Endothelial cell of hepatic sinusoid (primary cell): ENCODE measurements around the gene HEYL.

Source experiments
- in situ Hi-C: cut with HindIII; loops from 2 replicates; pipeline ENCODE4 v1.10.0; 2017; ENCODE audit warnings: low sequenced_read_pairs

Gene HEYL

GRCh38 chr1:39642796-39643195, 3.4 kb upstream of the HEYL start:
- in situ Hi-C loops = no loop called here

- in situ Hi-C loops = no loop called here
Measured at GRCh38 chr1:39640861-39641260, 1.4 kb upstream of the HEYL start.

- in situ Hi-C loops = no loop called here
Measured at GRCh38 chr1:39638965-39639304, 508 bp downstream of the HEYL start.

- in situ Hi-C loops = no loop called here
Measured at GRCh38 chr1:39637361-39637760, 2.1 kb downstream of the HEYL start.

DNA sequence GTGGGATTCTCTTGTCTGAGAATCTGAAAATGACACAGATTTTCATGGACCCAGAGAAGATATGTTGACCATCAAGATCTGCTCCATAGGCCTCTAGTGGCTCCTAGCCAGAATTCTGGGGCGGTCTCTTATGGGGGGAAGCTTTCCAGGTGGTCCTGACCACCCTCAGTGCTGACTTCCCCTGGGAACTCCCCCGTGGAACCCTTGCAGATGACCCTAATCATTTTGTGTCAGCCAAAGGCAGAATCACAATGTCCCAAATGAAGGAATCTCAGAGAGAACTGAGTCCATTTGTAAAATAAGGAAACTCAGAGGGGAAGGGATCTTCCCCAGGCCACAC, 3.6 kb downstream of the HEYL start:
- in situ Hi-C loops = no loop called here

- in situ Hi-C loops = no loop called here
Measured at GRCh38 chr1:39635205-39635870, 4.1 kb downstream of the HEYL start.

DNA sequence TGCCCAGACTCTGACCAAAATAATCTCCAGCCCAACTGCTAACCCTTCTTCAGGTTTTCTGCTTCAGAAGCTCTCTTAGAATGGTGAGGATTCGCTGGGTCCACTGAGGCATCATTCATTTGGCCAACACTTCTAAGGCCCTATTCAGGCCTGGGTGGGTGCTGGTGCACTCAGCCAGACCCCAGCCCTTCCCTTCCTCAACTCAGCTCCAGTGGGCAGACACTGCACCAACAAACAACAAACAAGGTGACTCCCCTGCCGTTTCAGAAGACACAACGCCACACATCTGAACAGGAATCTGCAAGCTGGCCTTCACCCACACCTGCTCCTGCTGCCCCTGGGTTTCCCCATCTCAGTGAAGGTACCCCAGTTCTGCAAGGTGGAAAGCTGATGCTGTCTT, 6.0 kb downstream of the HEYL start:
- in situ Hi-C loops = no loop called here

- in situ Hi-C loops = no loop called here
Measured at GRCh38 chr1:39632682-39633417, 6.6 kb downstream of the HEYL start.

DNA sequence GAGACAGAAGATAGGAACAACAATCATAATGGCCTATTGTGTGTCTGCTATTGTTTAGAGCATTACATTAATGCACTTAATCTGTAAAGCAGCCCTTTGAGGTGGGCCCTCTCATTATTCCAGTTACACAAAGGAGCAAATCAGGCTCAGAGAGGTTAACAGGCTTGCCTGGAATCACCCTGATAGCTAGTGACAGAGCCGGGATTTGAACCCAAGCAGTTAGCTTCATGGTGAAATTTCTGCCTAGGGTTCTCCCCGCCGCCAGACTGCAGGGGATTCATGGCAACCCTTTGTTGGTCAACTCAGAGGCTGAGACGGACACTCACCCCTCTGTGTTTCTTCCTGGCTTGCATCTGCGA, 7.1 kb downstream of the HEYL start:
- in situ Hi-C loops = no loop called here

DNA sequence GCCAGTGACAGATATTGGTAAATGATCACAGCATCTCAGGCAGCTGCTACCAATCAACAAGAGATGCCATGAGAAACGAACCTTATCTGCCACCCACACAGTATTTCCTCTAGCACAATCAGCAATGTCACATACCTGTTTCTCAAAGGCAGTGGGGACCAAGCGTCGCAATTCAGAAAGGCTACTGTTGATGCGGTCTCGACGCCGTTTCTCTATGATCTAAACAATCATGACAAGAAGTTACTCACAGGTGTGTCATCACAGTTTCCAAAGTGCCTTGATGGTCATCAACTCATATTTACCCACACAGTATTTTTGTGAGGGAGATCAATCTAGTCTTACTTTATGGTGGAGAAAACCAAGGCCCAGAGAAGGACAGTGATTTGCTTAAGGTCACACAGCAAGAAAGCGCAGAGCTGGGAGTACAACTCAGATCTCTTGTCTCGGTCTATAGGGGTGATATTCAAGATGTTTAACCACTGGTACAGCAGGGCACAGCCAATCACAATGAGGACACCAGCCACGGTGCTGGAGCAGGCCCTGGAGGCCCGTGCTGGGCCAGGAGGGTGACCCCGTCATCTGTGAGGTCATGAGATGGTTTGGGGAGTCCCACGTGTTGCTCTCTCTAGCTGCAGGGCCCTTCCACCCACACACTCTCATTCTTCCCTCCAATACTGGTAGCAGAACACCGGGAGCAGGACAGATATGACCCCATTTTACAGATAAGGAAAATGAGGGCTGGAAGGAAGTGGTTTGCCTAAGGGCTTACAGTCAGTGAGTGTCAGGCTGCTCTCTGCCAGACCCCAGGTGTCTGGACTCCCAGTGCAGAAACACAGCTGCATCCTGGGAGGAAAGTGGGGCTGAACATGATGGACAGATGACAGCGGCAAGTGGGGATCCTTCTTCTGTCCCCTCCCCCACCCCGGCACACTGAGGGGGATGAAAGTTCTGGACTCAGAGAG, 7.8 kb downstream of the HEYL start:
- in situ Hi-C loops = no loop called here

GRCh38 chr1:39628807-39629350, 10.6 kb downstream of the HEYL start:
- in situ Hi-C loops = no loop called here

- in situ Hi-C loops = no loop called here
Measured at GRCh38 chr1:39626646-39627045, 12.8 kb downstream of the HEYL start.

DNA sequence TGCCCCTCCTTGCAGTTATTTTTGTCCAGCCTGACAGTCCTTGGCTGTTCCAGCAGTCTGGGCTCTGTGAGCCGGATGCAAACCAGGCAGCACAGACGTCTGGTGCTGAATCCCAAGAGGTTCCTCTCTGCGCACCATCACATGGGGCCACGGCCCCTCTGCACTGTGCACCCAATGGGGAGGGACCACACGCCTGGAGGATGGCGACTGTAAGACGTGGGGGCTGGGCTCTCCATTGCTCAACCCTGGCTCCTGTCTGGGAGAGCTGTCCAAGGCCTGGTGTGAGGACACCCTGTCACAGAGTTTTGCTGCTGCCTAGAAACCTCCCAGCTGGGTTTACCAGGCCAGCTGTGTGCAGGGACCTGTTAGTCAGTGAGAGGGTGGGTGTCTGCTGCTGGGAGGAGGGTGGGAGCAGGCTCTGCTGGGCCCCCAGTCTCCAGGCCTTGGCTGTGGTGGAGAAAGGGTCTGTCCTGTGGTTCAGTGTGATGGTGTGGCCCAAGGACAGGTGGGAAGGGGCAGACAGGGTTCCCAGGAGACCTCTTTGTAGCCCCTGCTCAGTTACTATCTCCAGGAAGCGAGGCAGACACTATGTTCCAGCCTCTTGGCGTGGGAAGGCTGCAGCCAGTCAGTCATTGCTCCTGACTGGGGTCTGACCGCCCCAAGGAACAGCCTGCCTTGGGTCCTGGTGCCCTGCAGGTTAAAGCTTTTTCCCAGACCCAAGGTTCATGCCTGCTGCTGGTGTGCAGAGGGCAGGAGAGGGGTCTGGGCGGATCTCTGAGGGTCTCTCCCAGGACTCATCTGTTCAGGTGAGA, 13.8 kb downstream of the HEYL start:
- in situ Hi-C loops = no loop called here

- in situ Hi-C loops = no loop called here
Measured at GRCh38 chr1:39625009-39625408, 14.4 kb downstream of the HEYL start.

GRCh38 chr1:39623053-39623452, 16.4 kb downstream of the HEYL start:
- in situ Hi-C loops = no loop called here

DNA sequence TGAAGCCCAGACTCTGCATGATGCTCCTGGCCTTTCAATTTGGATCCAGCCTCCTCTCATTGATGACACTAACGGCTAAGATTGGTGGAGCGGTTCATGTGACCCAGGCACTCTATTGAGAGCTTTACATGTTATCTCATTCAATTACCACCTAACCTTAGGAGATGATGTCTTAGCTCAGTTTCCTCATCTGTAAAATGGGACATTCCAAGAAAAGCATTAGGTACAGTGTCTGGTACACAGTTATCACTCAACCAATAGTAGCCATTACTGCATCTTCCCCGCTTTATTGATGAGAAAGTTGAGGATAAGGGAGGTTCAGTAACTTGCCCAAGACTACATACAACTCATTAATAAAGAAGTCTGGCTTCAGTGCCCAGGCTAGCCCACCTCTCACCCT, 17.0 kb downstream of the HEYL start:
- in situ Hi-C loops = no loop called here

GRCh38 chr1:39620659-39621165, 18.7 kb downstream of the HEYL start:
- in situ Hi-C loops = no loop called here

DNA sequence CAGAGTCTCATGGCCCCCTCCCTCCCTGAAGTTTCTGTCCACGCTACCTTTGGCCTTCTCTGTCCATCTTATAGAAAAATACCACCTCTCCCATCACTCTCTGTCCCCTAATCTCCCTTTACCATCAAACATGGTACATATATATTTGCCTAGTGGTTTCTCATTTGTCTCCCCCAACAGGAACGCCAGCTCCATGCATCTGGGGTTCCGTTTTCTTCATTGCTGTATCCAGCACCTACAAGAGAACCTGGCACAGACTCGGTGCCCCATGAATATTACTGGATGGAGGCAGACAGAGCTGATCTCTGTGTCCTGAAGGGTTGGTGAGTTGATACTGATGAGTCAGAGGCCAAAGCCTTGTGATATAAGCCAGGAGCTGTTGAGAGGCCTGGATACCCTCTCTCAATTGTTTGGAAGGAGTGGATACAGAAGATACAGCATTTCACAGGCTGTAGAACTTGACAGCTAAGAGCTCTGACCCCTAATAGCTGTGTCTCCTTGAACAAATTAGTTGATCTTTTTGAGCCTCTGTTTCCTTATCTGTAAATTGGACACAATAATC, 21.9 kb downstream of the HEYL start:
- in situ Hi-C loops = no loop called here

GRCh38 chr1:39615086-39615673, 24.3 kb downstream of the HEYL start:
- in situ Hi-C loops = no loop called here

- in situ Hi-C loops = loop anchor here (5.0 kb wide), 1 partner anchor 103 kb away; no protein-coding TSS in a partner anchor
Measured at GRCh38 chr1:39614488-39614887, 25.0 kb downstream of the HEYL start.
